ENCODE data around the gene PCGF5.
A peak's percentile ranks its signal among the peaks of the same experiment; 100 is the strongest.
"Not testable (repeated sequence)": the region's sequence is repeated elsewhere in the genome, so short reads cannot be mapped to it uniquely, and the experiment has no call there.

PCGF5 gene

DNA sequence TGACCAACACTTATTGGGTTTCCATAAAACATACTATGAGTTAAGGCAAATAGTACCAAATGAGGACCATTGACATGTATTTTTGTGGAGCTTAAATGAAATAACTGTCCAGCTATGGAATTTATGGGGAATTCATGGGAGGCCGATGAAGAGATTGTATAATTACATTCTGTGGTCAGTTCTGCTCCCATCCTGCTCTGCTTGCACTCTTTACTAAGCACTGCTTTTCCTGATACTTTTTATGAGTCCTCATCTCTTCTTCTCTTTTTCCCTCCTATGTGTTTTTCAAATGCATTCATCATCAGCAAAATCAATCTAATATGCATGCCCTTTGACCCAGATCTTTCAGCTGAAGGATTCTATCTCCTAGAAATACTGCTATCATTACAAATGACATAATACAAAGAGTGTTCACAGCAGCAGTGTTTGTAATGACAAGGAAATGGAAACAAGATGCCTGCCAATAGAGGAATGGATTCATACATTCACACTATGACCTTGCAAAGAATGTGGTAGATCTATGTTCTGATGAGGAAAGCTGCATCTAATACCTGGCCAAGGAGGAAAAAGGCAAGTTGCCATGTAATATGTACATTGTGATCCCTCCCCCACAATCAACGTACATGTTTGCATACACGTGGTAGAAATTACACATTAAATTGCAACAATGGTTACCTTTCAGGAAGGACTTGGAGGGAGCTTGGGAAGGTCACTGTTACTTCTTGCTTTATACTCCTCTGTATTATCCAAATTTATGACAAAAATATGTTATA lies 73.9 kb downstream of the PCGF5 start:
- no peak overlapping the region for H3K4me3 ChIP-seq (ENCODE audit: low read depth, low read length)
- TF ChIP-seq, protein P1, sequence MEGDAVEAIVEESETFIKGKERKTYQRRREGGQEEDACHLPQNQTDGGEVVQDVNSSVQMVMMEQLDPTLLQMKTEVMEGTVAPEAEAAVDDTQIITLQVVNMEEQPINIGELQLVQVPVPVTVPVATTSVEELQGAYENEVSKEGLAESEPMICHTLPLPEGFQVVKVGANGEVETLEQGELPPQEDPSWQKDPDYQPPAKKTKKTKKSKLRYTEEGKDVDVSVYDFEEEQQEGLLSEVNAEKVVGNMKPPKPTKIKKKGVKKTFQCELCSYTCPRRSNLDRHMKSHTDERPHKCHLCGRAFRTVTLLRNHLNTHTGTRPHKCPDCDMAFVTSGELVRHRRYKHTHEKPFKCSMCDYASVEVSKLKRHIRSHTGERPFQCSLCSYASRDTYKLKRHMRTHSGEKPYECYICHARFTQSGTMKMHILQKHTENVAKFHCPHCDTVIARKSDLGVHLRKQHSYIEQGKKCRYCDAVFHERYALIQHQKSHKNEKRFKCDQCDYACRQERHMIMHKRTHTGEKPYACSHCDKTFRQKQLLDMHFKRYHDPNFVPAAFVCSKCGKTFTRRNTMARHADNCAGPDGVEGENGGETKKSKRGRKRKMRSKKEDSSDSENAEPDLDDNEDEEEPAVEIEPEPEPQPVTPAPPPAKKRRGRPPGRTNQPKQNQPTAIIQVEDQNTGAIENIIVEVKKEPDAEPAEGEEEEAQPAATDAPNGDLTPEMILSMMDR (conservative IDR thresholded peaks at IDR 0.05; ENCODE audit: low read depth, low read length), result no peak
- no peak for DNase-seq (ENCODE audit: low read depth)

DNA sequence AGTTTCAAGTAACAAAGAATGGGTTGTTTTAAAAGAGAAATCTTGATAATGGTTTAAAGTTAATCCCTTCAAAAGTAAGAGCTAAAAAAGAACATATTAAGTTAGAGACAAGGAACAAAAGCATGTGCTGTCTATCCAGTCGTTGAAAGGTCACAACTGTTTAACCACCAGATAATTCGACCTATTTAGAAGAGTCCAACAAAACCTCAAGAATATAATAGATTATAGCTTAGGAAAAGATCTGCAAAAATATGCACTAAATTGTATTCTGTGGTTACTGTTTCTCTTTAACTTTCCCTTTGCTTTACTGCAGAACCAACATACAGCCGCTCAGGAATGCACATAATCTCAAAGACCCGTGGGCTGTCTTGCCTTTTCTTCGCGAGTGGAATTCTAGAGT lies 74.9 kb downstream of the PCGF5 start:
- no peak for DNase-seq (ENCODE audit: low read depth)
- TF ChIP-seq, protein P1 (conservative IDR thresholded peaks at IDR 0.05; ENCODE audit: low read depth, low read length), result no peak
- H3K4me3 ChIP-seq (ENCODE audit: low read depth, low read length), result no peak overlapping the region

DNA sequence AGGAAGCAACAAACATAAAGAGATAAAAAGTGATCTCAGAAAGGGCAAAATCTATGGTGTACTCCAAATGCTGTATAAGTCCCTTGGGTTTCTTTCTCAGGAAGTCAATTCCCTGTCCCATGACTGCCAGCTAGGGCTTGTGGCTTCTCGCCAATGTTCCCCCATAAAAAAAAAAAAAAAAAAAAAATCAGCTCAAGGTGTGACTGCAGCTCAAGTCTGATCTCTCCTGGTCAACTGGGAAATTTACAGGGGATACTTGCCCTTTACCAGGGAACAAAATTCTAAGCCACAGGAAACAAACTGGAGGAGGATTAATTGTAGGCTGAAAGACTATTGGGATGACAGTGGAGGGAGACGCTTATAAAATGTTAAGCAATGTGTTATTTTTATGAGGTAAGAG lies 76.0 kb downstream of the PCGF5 start:
- TF ChIP-seq, protein P1 (conservative IDR thresholded peaks at IDR 0.05; ENCODE audit: low read depth, low read length), result peak; percentile 54
- no peak overlapping the region for H3K4me3 ChIP-seq (ENCODE audit: low read depth, low read length)
- peak; percentile 60 for DNase-seq (ENCODE audit: low read depth)

GRCh38 chr10:91298224-91298871 lies 77.9 kb downstream of the PCGF5 start:
- peak; percentile 85 for DNase-seq (ENCODE audit: low read depth)
- peak overlapping the region; percentile 63 for H3K4me3 ChIP-seq (ENCODE audit: low read depth, low read length)
- TF ChIP-seq, protein P1 (conservative IDR thresholded peaks at IDR 0.05; ENCODE audit: low read depth, low read length), result peak; percentile 94

GRCh38 chr10:91299999-91300575 lies 79.6 kb downstream of the PCGF5 start:
- no peak for DNase-seq (ENCODE audit: low read depth)
- no peak overlapping the region for H3K4me3 ChIP-seq (ENCODE audit: low read depth, low read length)
- TF ChIP-seq, protein P1 (conservative IDR thresholded peaks at IDR 0.05; ENCODE audit: low read depth, low read length), result no peak

GRCh38 chr10:91302946-91303345 lies 82.5 kb downstream of the PCGF5 start:
- H3K4me3 ChIP-seq (ENCODE audit: low read depth, low read length); DNase-seq (ENCODE audit: low read depth): not testable (repeated sequence)

DNA sequence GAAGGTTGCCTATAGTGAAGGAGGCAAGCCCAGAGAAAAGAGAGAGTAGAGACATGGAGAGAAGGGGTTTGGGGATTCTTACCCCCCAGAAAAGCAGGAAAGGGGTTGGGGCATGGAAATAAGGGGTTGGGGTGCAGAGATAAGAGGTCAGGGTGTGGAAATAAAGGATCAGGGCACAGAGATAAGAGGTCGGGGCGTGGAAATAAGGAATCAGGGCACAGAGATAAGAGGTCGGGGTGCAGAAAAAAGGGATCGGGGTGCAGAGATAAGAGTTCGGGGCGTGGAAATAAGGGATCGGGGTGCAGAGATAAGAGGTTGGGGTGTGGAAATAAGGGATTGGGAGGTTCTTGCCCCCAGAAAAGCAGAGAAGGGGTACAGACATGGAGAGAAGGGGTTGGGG lies 85.5 kb downstream of the PCGF5 start:
- H3K4me3 ChIP-seq (ENCODE audit: low read depth, low read length); DNase-seq (ENCODE audit: low read depth): not testable (repeated sequence)

DNA sequence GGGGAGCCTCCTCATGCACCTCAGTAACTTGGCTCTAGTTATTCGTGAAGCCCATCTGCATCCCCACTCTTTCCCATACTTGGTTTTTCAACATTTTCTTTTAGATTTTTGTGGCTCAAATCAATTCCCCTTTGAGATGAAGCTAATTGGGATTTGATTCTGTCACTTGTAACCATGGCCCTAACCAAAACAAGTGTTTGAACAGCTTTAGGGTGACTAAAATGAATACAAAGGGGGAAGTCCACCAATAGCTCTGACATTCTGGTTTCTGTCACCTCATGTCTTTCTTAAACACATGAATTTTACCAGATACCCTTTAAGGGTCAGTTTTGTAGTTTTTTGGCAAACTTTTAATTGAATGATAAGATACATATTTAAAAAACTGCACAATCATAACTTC lies 87.0 kb downstream of the PCGF5 start:
- TF ChIP-seq, protein P1 (conservative IDR thresholded peaks at IDR 0.05; ENCODE audit: low read depth, low read length), result no peak
- H3K4me3 ChIP-seq (ENCODE audit: low read depth, low read length), result no peak overlapping the region
- no peak for DNase-seq (ENCODE audit: low read depth)
